CD14-positive monocyte (primary cell): Measurements from ENCODE around the gene ZNF639. TPM values are rescaled to one million over a fixed set of nuclear protein-coding genes. Genes with fewer than 3 reads are reported as not detected.

Experiments
- DNase-seq, 3 donors: peaks; one replicate each; pipeline ENCODE4 v3.0.0-alpha.2; 2011 to 2022
- H2AFZ ChIP-seq: 2 replicates; pipeline ENCODE4 v1.6.0; 2012; ENCODE audit warnings: mild to moderate bottlenecking, low read depth, low read length, inconsistent platforms; ENCODE audit not compliant: insufficient read depth, poor library complexity, severe bottlenecking
- H3K27ac ChIP-seq, 2 donors: 1 replicate in 1 of 2; 2 replicates in 1 of 2; pipeline ENCODE4 v1.5.1; 2012 to 2013; ENCODE audit warnings: low read length in 2 of 2, control low read depth in 1 of 2, inconsistent platforms in 1 of 2, low read depth in 1 of 2, mild to moderate bottlenecking in 1 of 2
- H3K27me3 ChIP-seq, 2 donors: one replicate each; pipeline versions ENCODE4 v1.6.0 to v1.6.1; 2011 to 2013; ENCODE audit warnings: low read length in 2 of 2; ENCODE audit not compliant: control insufficient read depth in 2 of 2, insufficient read depth in 2 of 2
- H3K36me3 ChIP-seq, 2 donors: replicated peaks in 1 of 2; 1 replicate in 1 of 2; 2 replicates in 1 of 2; pipeline versions ENCODE4 v1.5.1 to v1.6.1; 2012 to 2013; ENCODE audit warnings: low read length in 2 of 2, control low read depth in 1 of 2, inconsistent platforms in 1 of 2, mild to moderate bottlenecking in 1 of 2; ENCODE audit not compliant: insufficient read depth in 2 of 2, control insufficient read depth in 1 of 2
- H3K4me1 ChIP-seq, 2 donors: 1 replicate in 1 of 2; 2 replicates in 1 of 2; pipeline versions ENCODE4 v1.5.1 to v1.6.1; 2012 to 2013; ENCODE audit warnings: low read length in 2 of 2, control low read depth in 1 of 2, inconsistent platforms in 1 of 2, mild to moderate bottlenecking in 1 of 2, moderate library complexity in 1 of 2; ENCODE audit not compliant: insufficient read depth in 2 of 2, control insufficient read depth in 1 of 2
- H3K4me2 ChIP-seq: replicated peaks from 2 replicates; pipeline ENCODE3; 2012; ENCODE audit warnings: low read length, moderate library complexity, mild to moderate bottlenecking; ENCODE audit not compliant: poor library complexity, severe bottlenecking; ENCODE audit errors: extremely low read depth
- H3K4me3 ChIP-seq, 3 experiments: fragments of 200-600 bp in 1 of 3; sonication (generic) in 1 of 3; replicated peaks in 1 of 3; 1 replicate in 2 of 3; 2 replicates in 1 of 3; pipeline ENCODE4 v1.5.1; 2011 to 2013; ENCODE audit warnings: low read length in 3 of 3, mild to moderate bottlenecking in 3 of 3, control low read depth in 2 of 3, low read depth in 2 of 3, inconsistent platforms in 1 of 3, moderate library complexity in 1 of 3
- H3K79me2 ChIP-seq: 2 replicates; pipeline ENCODE4 v1.6.0; 2012; ENCODE audit warnings: mild to moderate bottlenecking, control low read depth, inconsistent platforms, low read length, moderate library complexity; ENCODE audit not compliant: insufficient read depth
- H3K9ac ChIP-seq: 2 replicates; pipeline ENCODE4 v1.6.0; 2017; ENCODE audit warnings: low read length, mild to moderate bottlenecking; ENCODE audit not compliant: insufficient read depth, poor library complexity, severe bottlenecking
- H3K9me3 ChIP-seq, 2 donors: replicated peaks in 1 of 2; 1 replicate in 1 of 2; 2 replicates in 1 of 2; pipeline versions ENCODE4 v1.5.1 to v1.6.1; 2012 to 2013; ENCODE audit warnings: low read length in 2 of 2, control low read depth in 1 of 2; ENCODE audit not compliant: control insufficient read depth in 1 of 2, insufficient read depth in 1 of 2
- H4K20me1 ChIP-seq: 2 replicates; pipeline ENCODE4 v1.6.0; 2012; ENCODE audit warnings: mild to moderate bottlenecking, low read length, control low read depth, moderate library complexity; ENCODE audit not compliant: insufficient read depth
- H3K27ac Mint-ChIP-seq, 7 donors: one replicate each; pipeline ENCODE4 v1.8.0; 2020; ENCODE audit warnings: mild to moderate bottlenecking in 7 of 7, mixed read lengths in 7 of 7, moderate library complexity in 6 of 7, inconsistent platforms in 2 of 7
- H3K27me3 Mint-ChIP-seq, 3 donors: one replicate each; pipeline ENCODE4 v1.8.0; 2021 to 2022; ENCODE audit warnings: low read depth in 3 of 3, mild to moderate bottlenecking in 3 of 3, mixed read lengths in 3 of 3, moderate library complexity in 3 of 3, inconsistent platforms in 1 of 3
- H3K36me3 Mint-ChIP-seq, 2 donors: one replicate each; pipeline ENCODE4 v1.8.0; 2020; ENCODE audit warnings: mixed read lengths in 2 of 2, inconsistent platforms in 1 of 2, mild to moderate bottlenecking in 1 of 2
- H3K4me1 Mint-ChIP-seq: one replicate; pipeline ENCODE4 v1.8.0; 2020; ENCODE audit warnings: mild to moderate bottlenecking, mixed read lengths
- H3K4me3 Mint-ChIP-seq, 2 donors: one replicate each; pipeline ENCODE4 v1.8.0; 2020; ENCODE audit warnings: mild to moderate bottlenecking in 2 of 2, mixed read lengths in 2 of 2, moderate library complexity in 1 of 2
- H3K9me3 Mint-ChIP-seq, 7 donors: one replicate each; pipeline ENCODE4 v1.8.0; 2020 to 2022; ENCODE audit warnings: mixed read lengths in 7 of 7, mild to moderate bottlenecking in 6 of 7, moderate library complexity in 6 of 7, inconsistent platforms in 2 of 7
- CTCF ChIP-seq: fragments of 200-600 bp; IDR thresholded peaks from one replicate; pipeline ENCODE4 v1.8.0; 2022; ENCODE audit warnings: antibody characterized with exemption, mild to moderate bottlenecking
- WGBS: methylation state at CpG from one replicate; pipeline ENCODE4 v1.1.5; 2013; ENCODE audit warnings: missing lambda C conversion rate; ENCODE audit not compliant: insufficient coverage; 5-methylcytosine and 5-hydroxymethylcytosine counted together
- intact Hi-C, 2 donors: fragments of 100-400 bp; cut with micrococcal nuclease; formaldehyde crosslinking; loops; one replicate each; pipeline versions ENCODE4 v1.15.0 to v1.15.1; 2023
- polyA plus RNA-seq, 3 donors: library from polyadenylated mRNA; depleted of rRNA in 1 of 3; unstranded in 2 of 3; stranded (reverse) in 1 of 3; fragments of 300-500 nt in 2 of 3; fragments of >200 nt in 1 of 3; fragmentation: Illumina TruSeq in 2 of 3; gene quantifications; 1 replicate in 2 of 3; 2 replicates in 1 of 3; pipeline ENCODE4 v1.2.3, GENCODE V29; 2012 to 2021

Gene ZNF639
- polyA plus RNA-seq, 3 donors = 9.4 to 17.9 (median 17.7) TPM

GRCh38 chr3:179299999-179300613, 22.7 kb upstream of the ZNF639 start:
- no peak overlapping the region for H3K4me3 Mint-ChIP-seq
- Histone ChIP-seq H3K36me3 (no peaks in the 10 kb centered on the region), H2AFZ (no peak overlapping the region), H3K79me2 (no peaks in the 10 kb centered on the region), H3K9ac (no peak overlapping the region), H3K27me3 (no peaks in the 10 kb centered on the region), H4K20me1 (no peaks in the 10 kb centered on the region), H3K27ac (no peak overlapping the region), H3K9me3 (no peaks in the 10 kb centered on the region), H3K4me3 (no peak overlapping the region), H3K4me1 (no peaks in the 10 kb centered on the region), H3K4me2 (no peak overlapping the region)
- DNase-seq = no peak
- intact Hi-C loops = no loop called here
- no peaks in the 10 kb centered on the region for H3K36me3 Mint-ChIP-seq
- H3K4me1 Mint-ChIP-seq = no peaks in the 10 kb centered on the region
- H3K9me3 Mint-ChIP-seq = peaks cover 0 to 9% (median 2%) of the 10 kb centered on the region in 7 donors
- peaks cover 0 to 1% (median 0%) of the 10 kb centered on the region in 3 donors for H3K27me3 Mint-ChIP-seq
- WGBS = 80% methylated on average over 2 of the region's 5 CpGs
- no peak for TF ChIP-seq CTCF
- peak overlapping the region in 1 of 7 donors; percentile 54 for H3K27ac Mint-ChIP-seq

GRCh38 chr3:179301645-179302044, 21.2 kb upstream of the ZNF639 start:
- Histone ChIP-seq H3K9me3 (no peaks in the 10 kb centered on the region), H3K4me1 (no peaks in the 10 kb centered on the region), H3K36me3 (no peaks in the 10 kb centered on the region), H3K9ac (no peak overlapping the region), H3K27me3 (no peaks in the 10 kb centered on the region), H3K4me3 (no peak overlapping the region), H4K20me1 (no peaks in the 10 kb centered on the region), H3K79me2 (no peaks in the 10 kb centered on the region), H3K27ac (no peak overlapping the region), H3K4me2 (no peak overlapping the region), H2AFZ (no peak overlapping the region)
- Mint-ChIP-seq H3K4me3 (no peak overlapping the region), H3K4me1 (no peaks in the 10 kb centered on the region), H3K36me3 (no peaks in the 10 kb centered on the region), H3K9me3 (peaks cover 0 to 7% (median 2%) of the 10 kb centered on the region in 7 donors), H3K27ac (no peak overlapping the region), H3K27me3 (peaks cover 0 to 2% (median 1%) of the 10 kb centered on the region in 3 donors)
- intact Hi-C loops = no loop called here
- no peak for DNase-seq
- WGBS = no CpG with 5 or more reads among the region's 3 CpGs
- TF ChIP-seq CTCF = no peak
